HepG2 (cell line): ENCODE measurements around the gene STK24. TPM values are rescaled to one million over a fixed set of nuclear protein-coding genes. Genes with fewer than 3 reads are reported as not detected.

ENCODE experiments used
- ATAC-seq: fragments of 200-7000 bp; cut with Tn5 transposase; 3 replicates; pipeline ENCODE4 v1.9.1; 2020; ENCODE audit warnings: mild to moderate bottlenecking, moderate library complexity
- BruUV-seq: library from RNA; stranded (reverse); fragments of 400-500 nt; replicated peaks from 2 replicates; lab custom pipeline; 2021; lab: Mats Ljungman, UMichigan
- CTCF ChIA-PET: fragments of 300-600 bp; formaldehyde crosslinking; extraction: SDS; loops from one replicate; lab custom pipeline; 2021; ENCODE audit warnings: low total read pairs, inconsistent platforms, low intra/inter-chr PET ratio; lab: Yijun Ruan, JAX
- POLR2A ChIA-PET: fragments of 350-600 bp; sonication (Branson Sonifier 250); formaldehyde crosslinking; loops from one replicate; lab custom pipeline; 2020; ENCODE audit warnings: antibody characterized with exemption, inconsistent platforms; lab: Yijun Ruan, JAX
- DNase-seq: peaks from one replicate; pipeline ENCODE4 v3.0.0-alpha.2; 2015; ENCODE audit warnings: low spot score
- FAIRE-seq: peaks from 3 replicates; lab custom pipeline; 2011; peaks lifted over from hg19 to GRCh38; lab: Jason Lieb, UNC
- H2AFZ ChIP-seq: one replicate; pipeline ENCODE4 v1.6.1; 2011; ENCODE audit warnings: low read length, inconsistent platforms
- H3K27ac ChIP-seq: fragments of 300-600 bp; 3 replicates; pipeline ENCODE4 v1.8.0; 2011; ENCODE audit warnings: mixed run types, mild to moderate bottlenecking, mixed read lengths, low read length, inconsistent platforms; ENCODE audit not compliant: insufficient read depth; ENCODE audit errors: extremely low read length
- H3K27me3 ChIP-seq, 2 experiments: fragments of 200-600 bp in 1 of 2; 2 replicates in 1 of 2; 3 replicates in 1 of 2; pipeline versions ENCODE4 v1.6.0 to v1.8.0; 2011; ENCODE audit warnings: low read length in 2 of 2, mild to moderate bottlenecking in 2 of 2, moderate library complexity in 2 of 2, inconsistent platforms in 1 of 2; ENCODE audit not compliant: insufficient read depth in 2 of 2, control insufficient read depth in 1 of 2
- H3K36me3 ChIP-seq, 2 experiments: fragments of 200-600 bp in 1 of 2; replicated peaks in 1 of 2; 2 replicates in 1 of 2; 3 replicates in 1 of 2; pipeline versions ENCODE4 v1.5.1 to v1.8.0; 2011; ENCODE audit warnings: low read length in 2 of 2, inconsistent platforms in 1 of 2; ENCODE audit not compliant: insufficient read depth in 2 of 2, control insufficient read depth in 1 of 2
- H3K4me1 ChIP-seq: 2 replicates; pipeline ENCODE4 v1.5.1; 2012; ENCODE audit warnings: low read length, inconsistent platforms; ENCODE audit not compliant: insufficient read depth
- H3K4me2 ChIP-seq: 2 replicates; pipeline ENCODE4 v1.6.0; 2011; ENCODE audit warnings: low read depth, low read length, inconsistent platforms
- H3K4me3 ChIP-seq, 3 experiments: fragments of 200-600 bp in 1 of 3; sonication (generic), shearing (Covaris generic) in 1 of 3; replicated peaks in 1 of 3; 2 replicates each; pipeline ENCODE4 v1.5.1; 2011 to 2016; ENCODE audit warnings: low read length in 3 of 3, inconsistent platforms in 2 of 3, low read depth in 2 of 3, mild to moderate bottlenecking in 2 of 3, control low read depth in 1 of 3, mixed read lengths in 1 of 3; ENCODE audit not compliant: insufficient read depth in 1 of 3
- H3K79me2 ChIP-seq: one replicate; pipeline ENCODE4 v1.6.1; 2011; ENCODE audit warnings: low read length, inconsistent platforms; ENCODE audit not compliant: insufficient read depth
- H3K9ac ChIP-seq: 2 replicates; pipeline ENCODE4 v1.6.0; 2011; ENCODE audit warnings: mild to moderate bottlenecking, low read depth, low read length, inconsistent platforms; ENCODE audit not compliant: insufficient read depth
- H3K9me3 ChIP-seq: 2 replicates; pipeline ENCODE4 v1.5.1; 2012; ENCODE audit warnings: mild to moderate bottlenecking, low read length
- H4K20me1 ChIP-seq: 2 replicates; pipeline ENCODE4 v1.6.0; 2011; ENCODE audit warnings: inconsistent platforms, mild to moderate bottlenecking, low read length, moderate library complexity; ENCODE audit not compliant: insufficient read depth
- POLR2AphosphoS5 ChIP-seq: IDR thresholded peaks from 2 replicates; pipeline ENCODE4 v1.6.1; 2012; ENCODE audit warnings: low read depth, low read length
- ZKSCAN5 ChIP-seq: sonication (generic); formaldehyde crosslinking; IDR thresholded peaks from 2 replicates; pipeline ENCODE4 v1.5.1; 2020; ENCODE audit warnings: mild to moderate bottlenecking, missing genetic modification reagents
- ZNF24 ChIP-seq: fragments of 450-650 bp; IDR thresholded peaks from 2 replicates; pipeline ENCODE4 v1.6.1; 2017; ENCODE audit warnings: antibody characterized with exemption, mild to moderate bottlenecking
- ZNF335 ChIP-seq: sonication (generic); formaldehyde crosslinking; IDR thresholded peaks from 2 replicates; pipeline ENCODE4 v1.4.0; 2020; ENCODE audit warnings: missing genetic modification reagents
- WGBS: methylation state at CpG from one replicate; pipeline ENCODE4 v1.1.6; 2017; ENCODE audit warnings: low lambda C conversion rate; 5-methylcytosine and 5-hydroxymethylcytosine counted together
- in situ Hi-C: cut with HindIII; loops from 2 replicates; pipeline ENCODE4 v1.10.0; 2017; ENCODE audit warnings: low pct_unique_long_range_greater_than_20kb; ENCODE audit not compliant: extremely low pct_ligation_motif_present
- intact Hi-C: fragments of 100-400 bp; cut with micrococcal nuclease; formaldehyde crosslinking; loops from one replicate; pipeline ENCODE4 v1.10.0; 2022; ENCODE audit not compliant: unreplicated experiment
- polyA plus RNA-seq, 8 experiments: library from polyadenylated mRNA; depleted of rRNA in 3 of 8; stranded (reverse) in 7 of 8; unstranded in 1 of 8; fragments of >200 nt; fragmentation: Illumina TruSeq in 4 of 8; extraction: Trizol in 4 of 8; gene quantifications; 2 replicates each; pipeline versions ENCODE4 v1.2.1 to v1.2.3, GENCODE V29; 2011 to 2016; ENCODE audit warnings: low read depth in 4 of 8, missing spikeins in 1 of 8, mixed read lengths in 1 of 8; ENCODE audit not compliant: insufficient read depth in 1 of 8
- total RNA-seq, 5 experiments: library from RNA; depleted of rRNA; stranded (reverse); fragments of >200 nt; fragmentation: Illumina TruSeq; extraction: Trizol; gene quantifications; 2 replicates each; pipeline ENCODE4 v1.2.3, GENCODE V29; 2016; ENCODE audit warnings: low read depth in 1 of 5

Gene STK24
- total and polyA plus RNA-seq, 2 of the 13 experiments (the other 11 are each of a cell fraction or from before 2014, with no cell fraction given) = 51.3 to 73.0 TPM

DNA sequence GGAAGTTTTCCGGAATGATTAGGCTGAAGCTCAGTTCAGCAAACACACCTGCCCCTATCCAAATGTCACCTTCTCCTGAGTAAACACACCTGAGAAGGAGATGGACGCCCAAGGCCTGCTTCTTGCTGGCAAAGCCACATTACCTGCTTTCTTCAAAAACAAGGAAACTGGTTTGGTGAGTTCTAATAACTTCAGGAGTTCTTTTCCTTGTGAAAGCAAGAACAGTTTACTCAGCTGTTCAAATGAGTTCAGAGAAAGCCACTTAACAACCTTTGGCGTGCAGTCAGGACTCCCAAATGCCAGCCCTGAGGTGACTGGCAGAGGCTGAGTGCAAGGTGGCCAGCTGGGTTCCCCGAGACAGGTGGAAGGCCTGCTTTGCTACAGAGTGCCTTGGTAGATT, 160.5 kb downstream of the STK24 start:
- intact Hi-C loops (no loop called here), in situ Hi-C loops (no loop called here)
- no peak overlapping the region for H3K27ac ChIP-seq
- FAIRE-seq (no peak), DNase-seq (no peak), ATAC-seq (no peak)
- ChIA-PET CTCF (no interaction called here), POLR2A (no interaction called here)
- H3K36me3 ChIP-seq = peaks cover 42 to 88% of the 10 kb centered on the region in 2 experiments
- H2AFZ ChIP-seq = no peak overlapping the region
- H3K27me3 ChIP-seq = no peaks in the 10 kb centered on the region
- no peaks in the 10 kb centered on the region for H3K9me3 ChIP-seq
- no peaks in the 10 kb centered on the region for H3K79me2 ChIP-seq
- no peak overlapping the region for H3K4me2 ChIP-seq
- BruUV-seq = no TSS peak
- peaks cover 3% of the 10 kb centered on the region; the same call in 1 of the 2 replicates for H4K20me1 ChIP-seq
- H3K4me1 ChIP-seq = no peaks in the 10 kb centered on the region
- 100% methylated on average over 3 of the region's 4 CpGs for WGBS
- TF ChIP-seq POLR2AphosphoS5 (0 out of 2 replicates have a peak, but pooled peaks have one; percentile 1), ZKSCAN5 (no peak)
- no peak overlapping the region for H3K9ac ChIP-seq
- H3K4me3 ChIP-seq = no peak overlapping the region

DNA sequence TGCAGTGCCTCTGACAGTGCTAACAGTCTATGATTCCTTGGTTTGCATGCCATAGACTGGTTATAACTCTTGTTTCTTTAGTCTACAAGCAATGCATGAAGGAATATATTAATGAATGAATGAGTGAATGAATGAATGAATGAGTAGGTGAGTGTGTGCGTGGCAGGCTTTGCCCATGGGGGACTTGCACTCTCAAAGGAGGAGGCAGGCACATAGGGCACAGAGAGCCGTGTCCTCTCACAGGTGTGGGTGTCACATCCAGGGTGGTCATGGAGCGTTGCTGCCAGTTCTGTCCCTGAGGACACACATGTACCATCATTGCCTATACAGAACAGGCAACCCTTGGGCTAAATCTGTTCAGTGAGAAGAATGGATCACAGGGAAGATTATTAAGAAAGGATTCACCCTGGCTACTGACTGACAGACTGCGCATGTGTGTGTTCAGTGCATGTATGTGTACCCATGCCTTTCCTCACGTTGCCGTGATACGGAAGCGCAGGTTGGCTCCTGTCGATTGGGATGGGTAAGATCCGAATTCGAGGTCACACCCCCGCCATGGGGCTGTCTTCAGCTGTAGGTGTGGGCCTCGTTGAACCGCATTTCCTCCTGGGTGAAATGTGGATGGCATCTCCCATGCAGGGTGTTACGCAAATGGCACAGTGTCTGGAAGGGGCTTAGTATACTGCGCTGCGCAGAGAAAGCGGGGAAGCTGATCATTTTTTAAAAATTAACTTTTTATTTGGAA, 161.4 kb downstream of the STK24 start:
- no peak overlapping the region for H3K9ac ChIP-seq
- H3K9me3 ChIP-seq = no peaks in the 10 kb centered on the region
- FAIRE-seq (no peak), ATAC-seq (peak; percentile 10; the same call in 1 of the 3 replicates), DNase-seq (no peak)
- no peaks in the 10 kb centered on the region for H3K27me3 ChIP-seq
- no peak overlapping the region for H2AFZ ChIP-seq
- ChIA-PET POLR2A (no interaction called here), CTCF (no interaction called here)
- H3K4me3 ChIP-seq = no peak overlapping the region
- H4K20me1 ChIP-seq = peaks cover 3% of the 10 kb centered on the region; the same call in 1 of the 2 replicates
- no TSS peak for BruUV-seq
- H3K79me2 ChIP-seq = no peaks in the 10 kb centered on the region
- WGBS = 97% methylated on average over 17 of the region's 18 CpGs
- in situ Hi-C loops (no loop called here), intact Hi-C loops (no loop called here)
- no peak overlapping the region for H3K27ac ChIP-seq
- TF ChIP-seq ZNF335 (CRISPR knock-in tag) (no peak), ZNF24 (peak; percentile 82)
- no peak overlapping the region for H3K4me2 ChIP-seq
- peaks cover 42 to 88% of the 10 kb centered on the region in 2 experiments for H3K36me3 ChIP-seq
- no peaks in the 10 kb centered on the region for H3K4me1 ChIP-seq
